Measurements from ENCODE around the gene POLR1G.
"Not testable (repeated sequence)": the region's sequence is repeated elsewhere in the genome, so short reads cannot be mapped to it uniquely, and the experiment has no call there.

Gene POLR1G

DNA sequence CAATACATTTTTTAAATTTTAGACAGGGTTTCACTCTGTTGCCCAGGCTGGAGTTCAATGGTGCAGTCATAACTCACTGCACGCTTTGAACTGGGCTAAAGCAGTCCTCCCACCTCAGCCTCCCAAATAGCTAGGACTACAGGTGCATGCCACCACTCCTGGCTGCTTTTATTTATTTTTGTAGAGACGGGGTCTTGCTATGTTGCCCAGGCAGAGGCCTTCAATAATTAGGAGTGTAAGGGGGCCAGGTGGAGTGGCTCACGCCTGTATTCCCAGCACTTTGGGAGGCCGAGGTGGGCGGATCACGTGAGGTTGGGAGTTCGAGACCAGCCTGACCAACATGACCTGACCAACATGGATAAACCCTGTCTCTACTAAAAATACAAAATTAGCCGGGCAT, 26.1 kb downstream of the POLR1G start:
- not testable (repeated sequence) for H3K9ac ChIP-seq (ENCODE audit: low read length); H3K4me3 ChIP-seq (ENCODE audit: low read length); H3K36me3 ChIP-seq (ENCODE audit: control insufficient read depth, insufficient read depth, low read length); H3K27me3 ChIP-seq (ENCODE audit: control insufficient read depth, insufficient read depth, low read length); H3K4me1 ChIP-seq (ENCODE audit: control insufficient read depth, insufficient read depth, low read length); H3K27ac ChIP-seq (ENCODE audit: low read depth, low read length)

DNA sequence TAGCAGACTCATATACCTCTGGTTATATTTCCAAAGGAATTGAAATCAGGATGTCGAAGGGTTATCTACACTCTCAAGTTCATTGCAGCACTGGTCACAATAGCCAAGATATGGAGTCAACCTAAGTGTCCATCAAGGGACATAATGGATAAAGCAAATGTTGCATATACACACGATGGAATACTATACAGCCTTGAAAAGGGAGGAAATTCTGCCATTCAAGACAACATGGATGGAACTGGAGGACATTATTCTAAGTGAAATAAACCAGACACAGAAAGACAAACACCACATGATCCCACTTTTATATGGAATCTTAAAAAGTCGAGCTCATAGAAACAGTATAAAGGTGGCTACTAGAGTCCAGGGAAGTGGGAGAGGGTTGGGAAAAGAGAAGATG, 30.9 kb downstream of the POLR1G start:
- H3K4me1 ChIP-seq (ENCODE audit: control insufficient read depth, insufficient read depth, low read length): peaks cover 3% of the 10 kb centered on the region
- H3K36me3 ChIP-seq (ENCODE audit: control insufficient read depth, insufficient read depth, low read length): no peaks in the 10 kb centered on the region
- no peak overlapping the region for H3K27ac ChIP-seq (ENCODE audit: low read depth, low read length)
- no peak overlapping the region for H3K4me3 ChIP-seq (ENCODE audit: low read length)
- H3K27me3 ChIP-seq (ENCODE audit: control insufficient read depth, insufficient read depth, low read length): no peaks in the 10 kb centered on the region
- H3K9ac ChIP-seq (ENCODE audit: low read length): no peak overlapping the region

DNA sequence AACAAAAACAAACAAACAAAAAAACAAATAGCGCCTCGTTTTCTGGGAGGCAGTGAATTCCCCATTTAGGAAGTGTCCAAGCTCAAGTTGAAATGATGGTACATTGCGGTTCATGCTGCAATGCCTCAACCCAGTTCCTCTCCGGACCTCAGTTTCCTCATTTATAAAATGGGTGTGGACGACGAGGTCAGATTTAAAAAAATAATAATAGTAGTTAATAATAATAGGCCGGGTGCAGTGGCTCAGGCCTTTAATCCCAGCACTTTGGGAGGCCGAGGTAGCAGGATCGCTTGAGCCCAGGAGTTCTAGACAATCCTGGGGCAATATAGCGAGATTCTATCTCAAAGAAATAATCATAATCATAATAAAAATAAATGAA, 32.7 kb downstream of the POLR1G start:
- H3K27ac ChIP-seq (ENCODE audit: low read depth, low read length): no peak overlapping the region
- H3K9ac ChIP-seq (ENCODE audit: low read length): no peak overlapping the region
- H3K27me3 ChIP-seq (ENCODE audit: control insufficient read depth, insufficient read depth, low read length): no peaks in the 10 kb centered on the region
- no peaks in the 10 kb centered on the region for H3K36me3 ChIP-seq (ENCODE audit: control insufficient read depth, insufficient read depth, low read length)
- H3K4me3 ChIP-seq (ENCODE audit: low read length): no peak overlapping the region
- peaks cover 9% of the 10 kb centered on the region for H3K4me1 ChIP-seq (ENCODE audit: control insufficient read depth, insufficient read depth, low read length)

DNA sequence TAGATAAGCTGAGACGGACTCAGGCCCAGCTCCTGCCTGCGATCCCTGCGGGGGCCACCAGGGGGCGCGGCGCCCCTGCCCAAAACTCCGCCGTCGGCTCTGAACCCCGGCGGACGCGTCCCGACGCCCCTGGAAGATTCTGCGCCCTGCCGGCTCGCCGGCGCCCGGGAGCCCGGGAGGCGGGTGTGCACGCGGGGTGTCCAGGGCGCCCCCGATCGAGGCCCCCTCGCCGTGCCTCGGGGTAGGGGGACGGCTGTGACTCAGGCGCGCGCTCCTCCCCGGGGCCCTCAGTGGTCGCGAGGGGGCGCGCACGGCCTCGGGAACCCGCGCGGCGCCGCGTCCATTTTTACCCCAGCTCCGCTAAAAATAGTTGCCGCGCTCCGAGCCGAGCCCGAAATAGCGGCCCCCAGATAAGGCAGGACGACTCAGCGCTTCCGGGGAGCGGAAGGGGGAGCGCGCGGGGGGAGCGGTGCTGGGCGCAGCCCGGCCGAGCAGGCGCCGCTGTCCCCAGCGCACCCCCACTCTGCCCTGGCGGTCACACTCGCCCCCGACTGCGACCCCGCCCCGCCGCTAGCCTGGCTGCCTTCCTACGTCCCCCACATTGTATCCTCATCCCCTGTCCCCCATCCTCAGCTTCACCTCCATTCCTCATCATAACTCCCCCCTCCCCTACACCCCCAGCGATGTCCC, 33.3 kb downstream of the POLR1G start:
- Histone ChIP-seq H3K36me3 (ENCODE audit: control insufficient read depth, insufficient read depth, low read length) (no peaks in the 10 kb centered on the region), H3K9ac (ENCODE audit: low read length) (no peak overlapping the region), H3K27ac (ENCODE audit: low read depth, low read length) (peak overlapping the region; percentile 79), H3K4me1 (ENCODE audit: control insufficient read depth, insufficient read depth, low read length) (peaks cover 14% of the 10 kb centered on the region), H3K27me3 (ENCODE audit: control insufficient read depth, insufficient read depth, low read length) (no peaks in the 10 kb centered on the region), H3K4me3 (ENCODE audit: low read length) (peak overlapping the region; percentile 40)

DNA sequence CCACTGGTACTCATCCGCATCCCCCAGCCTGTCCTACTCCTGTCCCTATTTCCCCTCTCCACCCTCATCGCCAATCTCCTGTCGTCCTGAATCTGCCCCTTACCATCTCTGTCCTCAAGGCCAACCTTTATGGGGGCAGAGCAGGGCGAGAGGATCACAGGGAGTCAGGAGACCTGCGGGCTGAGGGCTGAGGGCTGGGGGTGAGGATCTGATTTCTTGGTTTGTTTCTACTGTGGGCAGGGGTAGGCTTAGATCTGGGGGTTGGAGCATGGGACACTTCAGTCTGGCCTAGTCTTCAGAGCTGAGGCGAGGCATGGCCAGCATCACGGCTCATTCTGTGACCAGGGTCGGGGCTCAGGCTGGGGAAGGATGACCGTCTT, 33.8 kb downstream of the POLR1G start:
- no peaks in the 10 kb centered on the region for H3K36me3 ChIP-seq (ENCODE audit: control insufficient read depth, insufficient read depth, low read length)
- H3K4me3 ChIP-seq (ENCODE audit: low read length): peak overlapping the region; percentile 40
- no peaks in the 10 kb centered on the region for H3K27me3 ChIP-seq (ENCODE audit: control insufficient read depth, insufficient read depth, low read length)
- peak overlapping the region; percentile 79 for H3K27ac ChIP-seq (ENCODE audit: low read depth, low read length)
- H3K9ac ChIP-seq (ENCODE audit: low read length): no peak overlapping the region
- H3K4me1 ChIP-seq (ENCODE audit: control insufficient read depth, insufficient read depth, low read length): peaks cover 16% of the 10 kb centered on the region

DNA sequence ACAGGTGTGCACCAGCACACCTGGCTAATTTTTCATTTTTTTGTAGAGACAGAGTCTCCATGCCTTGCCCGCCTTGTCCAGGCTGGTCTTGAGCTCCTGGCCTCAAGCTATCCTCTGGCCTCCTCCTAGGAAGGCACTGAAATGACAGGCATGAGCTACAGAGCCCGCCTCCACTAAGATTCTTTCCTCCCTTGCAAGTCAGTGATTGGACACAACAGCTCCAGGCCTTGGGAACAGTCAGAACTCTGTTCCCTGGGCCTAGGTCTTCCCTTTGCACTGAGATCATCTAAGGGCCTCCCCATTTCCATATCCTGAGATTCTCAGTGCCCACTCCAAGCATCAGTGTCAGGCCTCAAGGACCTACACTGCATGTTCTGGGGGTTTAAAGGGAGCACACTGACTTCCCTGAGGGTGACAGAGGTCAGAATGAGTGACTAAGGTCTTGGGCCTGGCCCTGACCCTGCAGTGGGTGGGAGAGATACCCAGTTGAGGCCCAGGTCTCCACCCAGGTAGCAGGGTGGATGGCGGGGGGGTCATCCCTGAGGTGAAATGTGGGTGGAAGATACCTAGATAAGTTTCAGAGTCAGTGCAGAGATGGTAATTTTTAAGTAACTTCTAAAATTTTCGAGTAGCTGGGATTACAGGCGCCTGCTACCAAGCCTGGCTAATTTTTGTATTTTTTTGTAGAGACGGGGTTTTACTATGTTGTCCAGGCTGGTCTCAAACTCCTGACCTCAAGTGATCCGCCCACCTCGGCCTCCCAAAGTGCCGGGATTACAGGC, 34.6 kb downstream of the POLR1G start:
- Histone ChIP-seq H3K27ac (ENCODE audit: low read depth, low read length) (no peak overlapping the region), H3K9ac (ENCODE audit: low read length) (no peak overlapping the region), H3K27me3 (ENCODE audit: control insufficient read depth, insufficient read depth, low read length) (no peaks in the 10 kb centered on the region), H3K36me3 (ENCODE audit: control insufficient read depth, insufficient read depth, low read length) (no peaks in the 10 kb centered on the region), H3K4me3 (ENCODE audit: low read length) (no peak overlapping the region), H3K4me1 (ENCODE audit: control insufficient read depth, insufficient read depth, low read length) (peaks cover 16% of the 10 kb centered on the region)

DNA sequence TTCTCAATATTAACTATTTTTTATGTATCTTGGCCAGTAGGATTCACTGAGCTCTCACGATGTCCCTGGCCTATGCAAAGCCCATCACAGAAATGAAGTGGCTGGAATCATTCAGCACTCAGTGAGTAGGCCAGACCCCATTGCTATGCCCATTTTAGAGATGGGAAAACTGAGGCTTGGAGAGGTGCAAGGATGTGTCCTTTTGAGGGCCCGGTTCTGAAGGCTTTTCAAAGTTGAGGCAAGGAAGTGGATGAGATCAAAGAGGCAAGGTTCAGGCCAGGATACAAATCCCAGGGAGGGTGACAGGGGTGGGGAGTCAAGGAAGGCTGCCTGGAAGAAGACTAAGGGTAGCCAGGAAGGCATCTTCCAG, 35.9 kb downstream of the POLR1G start:
- Histone ChIP-seq H3K4me3 (ENCODE audit: low read length) (peak overlapping the region; percentile 73), H3K9ac (ENCODE audit: low read length) (no peak overlapping the region), H3K27me3 (ENCODE audit: control insufficient read depth, insufficient read depth, low read length) (no peaks in the 10 kb centered on the region), H3K36me3 (ENCODE audit: control insufficient read depth, insufficient read depth, low read length) (no peaks in the 10 kb centered on the region), H3K27ac (ENCODE audit: low read depth, low read length) (no peak overlapping the region), H3K4me1 (ENCODE audit: control insufficient read depth, insufficient read depth, low read length) (peaks cover 16% of the 10 kb centered on the region)

DNA sequence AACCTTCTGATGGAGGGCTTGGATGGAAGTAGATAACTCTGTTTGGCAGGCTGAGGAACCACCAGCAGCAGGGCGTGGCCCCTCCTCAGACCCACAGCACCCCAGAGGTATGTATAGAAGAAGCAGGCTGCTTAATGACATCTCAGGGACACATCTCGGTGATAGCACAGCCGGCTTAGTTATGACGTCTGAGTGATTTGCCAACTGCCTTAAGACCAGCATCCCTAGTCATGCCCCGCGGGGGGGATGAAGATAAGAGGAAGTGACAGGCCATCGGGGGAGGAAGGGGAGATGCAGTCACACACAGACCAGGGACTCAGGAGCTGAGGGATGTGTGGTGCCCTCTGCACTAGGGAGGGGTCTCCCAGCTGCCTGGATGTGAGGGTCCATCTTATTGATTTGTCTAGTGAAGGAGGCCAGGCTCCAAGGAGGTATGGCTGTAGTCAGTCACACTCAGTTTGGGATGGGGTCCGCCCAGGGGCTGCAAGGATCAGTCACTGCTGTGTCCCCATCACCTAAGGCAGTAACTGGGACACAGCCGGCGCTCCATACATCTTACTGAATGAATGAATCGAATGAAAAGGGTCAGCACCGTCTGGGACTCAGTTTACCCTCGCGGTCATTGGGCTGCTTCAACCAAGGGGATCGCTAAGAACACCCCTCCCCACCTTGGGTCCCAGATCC, 36.5 kb downstream of the POLR1G start:
- peaks cover 16% of the 10 kb centered on the region for H3K4me1 ChIP-seq (ENCODE audit: control insufficient read depth, insufficient read depth, low read length)
- H3K9ac ChIP-seq (ENCODE audit: low read length): no peak overlapping the region
- H3K27ac ChIP-seq (ENCODE audit: low read depth, low read length): peak overlapping the region; percentile 83
- H3K36me3 ChIP-seq (ENCODE audit: control insufficient read depth, insufficient read depth, low read length): no peaks in the 10 kb centered on the region
- no peaks in the 10 kb centered on the region for H3K27me3 ChIP-seq (ENCODE audit: control insufficient read depth, insufficient read depth, low read length)
- peak overlapping the region; percentile 73 for H3K4me3 ChIP-seq (ENCODE audit: low read length)

DNA sequence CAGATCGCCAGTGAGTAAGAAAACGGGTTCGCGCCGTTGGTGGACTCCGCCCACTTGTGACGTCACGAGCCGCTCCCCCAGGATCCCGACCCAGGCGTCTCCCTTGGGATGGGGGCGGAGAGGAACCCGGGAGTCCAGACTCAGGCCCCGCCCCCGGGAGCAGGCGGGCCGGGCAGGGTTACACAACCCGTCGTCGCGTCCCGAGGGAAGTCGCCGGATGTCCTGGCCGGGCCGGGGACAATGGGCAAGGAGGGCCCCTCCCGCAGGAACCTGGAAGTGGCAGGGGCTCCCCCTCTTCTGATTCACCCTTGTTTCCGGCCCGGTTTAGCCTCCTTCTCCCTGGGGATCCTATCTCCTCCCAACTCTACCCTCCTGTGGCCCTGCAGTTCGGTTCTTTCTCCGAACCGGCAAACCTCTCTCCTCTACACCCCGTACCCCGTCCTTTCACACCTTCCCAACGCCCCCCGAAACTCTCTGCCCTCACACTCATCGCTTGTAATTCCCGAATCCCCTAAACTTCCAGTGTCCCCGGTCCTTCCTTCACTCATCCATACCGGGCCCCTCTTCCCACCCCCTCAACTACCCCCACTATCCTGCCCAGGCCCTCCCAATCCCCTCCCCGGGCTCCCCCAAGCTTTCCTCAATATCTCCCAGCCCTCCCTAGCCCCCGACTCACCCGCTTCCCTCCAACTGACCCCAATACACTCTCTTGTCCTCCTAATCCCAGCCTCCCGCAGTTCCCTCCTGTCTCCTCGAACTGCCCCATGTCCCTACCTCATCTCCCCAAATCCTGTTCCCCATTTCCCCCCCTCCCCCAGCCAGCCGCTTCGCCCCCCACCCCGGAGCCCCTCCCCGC, 37.2 kb downstream of the POLR1G start:
- peak overlapping the region; percentile 84 for H3K9ac ChIP-seq (ENCODE audit: low read length)
- peak overlapping the region; percentile 83 for H3K27ac ChIP-seq (ENCODE audit: low read depth, low read length)
- H3K4me1 ChIP-seq (ENCODE audit: control insufficient read depth, insufficient read depth, low read length): peaks cover 16% of the 10 kb centered on the region
- H3K36me3 ChIP-seq (ENCODE audit: control insufficient read depth, insufficient read depth, low read length): no peaks in the 10 kb centered on the region
- H3K4me3 ChIP-seq (ENCODE audit: low read length): peak overlapping the region; percentile 73
- H3K27me3 ChIP-seq (ENCODE audit: control insufficient read depth, insufficient read depth, low read length): no peaks in the 10 kb centered on the region

DNA sequence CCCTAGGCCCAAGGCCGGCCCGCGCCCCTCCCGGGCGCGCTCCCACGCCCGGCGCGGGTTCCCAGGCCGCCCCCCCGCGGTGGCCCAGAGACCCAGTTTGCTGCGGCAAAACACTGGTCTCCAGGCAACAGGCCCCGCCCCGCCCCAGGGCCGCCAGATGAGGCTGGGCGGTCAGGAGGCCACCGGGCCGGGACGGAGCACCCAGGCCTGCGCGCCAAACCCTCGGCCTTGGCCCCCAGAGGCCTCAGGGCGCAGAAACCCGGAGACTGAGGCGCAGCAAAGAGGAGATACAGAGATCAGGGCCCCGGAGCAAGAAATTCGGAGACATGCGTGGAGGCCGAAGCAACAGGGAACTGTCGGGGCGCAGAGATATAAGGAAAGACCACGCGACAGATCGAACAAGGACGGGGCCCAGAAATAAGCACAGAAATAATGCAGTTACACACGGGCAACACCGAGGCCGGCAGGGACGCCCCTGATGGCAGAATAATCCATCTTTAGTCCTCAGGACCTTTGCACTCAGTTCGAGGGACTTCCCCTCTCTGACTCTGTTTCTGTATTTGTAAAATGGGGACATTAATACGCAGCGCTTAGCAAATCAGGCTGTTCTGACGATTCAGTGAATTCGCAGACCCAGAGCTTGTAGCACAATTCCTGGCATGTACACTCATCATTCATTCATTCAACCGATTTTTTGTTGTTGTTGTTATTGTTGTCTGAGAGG, 38.0 kb downstream of the POLR1G start:
- Histone ChIP-seq H3K4me1 (ENCODE audit: control insufficient read depth, insufficient read depth, low read length) (peaks cover 16% of the 10 kb centered on the region), H3K9ac (ENCODE audit: low read length) (peak overlapping the region; percentile 38)

DNA sequence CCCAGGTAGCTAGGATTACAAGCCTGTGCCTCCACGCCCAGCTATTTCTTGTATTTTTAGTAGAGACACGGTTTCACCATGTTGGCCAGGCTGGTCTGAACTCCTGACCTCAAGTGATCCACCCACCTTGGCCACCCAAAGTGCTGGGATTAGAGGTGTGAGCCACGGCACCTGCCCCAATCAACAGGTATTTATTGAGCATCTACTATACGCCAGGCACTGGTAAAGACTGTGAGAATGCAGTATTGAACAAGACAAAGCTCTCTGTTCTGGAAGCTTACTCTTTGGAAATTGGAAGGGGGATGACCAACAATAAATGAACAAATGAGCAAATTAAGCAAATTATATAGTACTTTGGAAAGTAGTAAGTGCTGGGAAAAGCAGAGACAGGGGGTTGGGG, 38.7 kb downstream of the POLR1G start:
- Histone ChIP-seq H3K4me1 (ENCODE audit: control insufficient read depth, insufficient read depth, low read length) (peaks cover 20% of the 10 kb centered on the region), H3K27me3 (ENCODE audit: control insufficient read depth, insufficient read depth, low read length) (no peaks in the 10 kb centered on the region), H3K36me3 (ENCODE audit: control insufficient read depth, insufficient read depth, low read length) (no peaks in the 10 kb centered on the region), H3K27ac (ENCODE audit: low read depth, low read length) (no peak overlapping the region), H3K4me3 (ENCODE audit: low read length) (no peak overlapping the region), H3K9ac (ENCODE audit: low read length) (no peak overlapping the region)

More for the DNA sequence above, 38.0 kb downstream of the POLR1G start:
- Histone ChIP-seq H3K27ac (ENCODE audit: low read depth, low read length) (peak overlapping the region; percentile 83), H3K4me3 (ENCODE audit: low read length) (peak overlapping the region; percentile 65), H3K36me3 (ENCODE audit: control insufficient read depth, insufficient read depth, low read length) (no peaks in the 10 kb centered on the region), H3K27me3 (ENCODE audit: control insufficient read depth, insufficient read depth, low read length) (no peaks in the 10 kb centered on the region)

Data from rectal smooth muscle tissue (tissue), 1 donor.